Ishikawa (cell line): ENCODE data around the gene SRSF2.

ENCODE experiments used
- CEBPB ChIP-seq: IDR thresholded peaks from 2 replicates; pipeline ENCODE4 v1.6.1; 2012
- CREB1 ChIP-seq: IDR thresholded peaks from 2 replicates; pipeline ENCODE4 v1.6.1; 2012; ENCODE audit warnings: low read depth
- EGR1 ChIP-seq: IDR thresholded peaks from 2 replicates; pipeline ENCODE4 v1.6.1; 2012
- EP300 ChIP-seq: IDR thresholded peaks from 2 replicates; pipeline ENCODE4 v1.6.1; 2012; ENCODE audit warnings: borderline replicate concordance
- FOXM1 ChIP-seq: IDR thresholded peaks from 2 replicates; pipeline ENCODE4 v1.6.1; 2012; ENCODE audit warnings: low read depth, borderline replicate concordance
- MAX ChIP-seq: IDR thresholded peaks from 2 replicates; pipeline ENCODE4 v1.6.1; 2012
- NFIC ChIP-seq: IDR thresholded peaks from 2 replicates; pipeline ENCODE4 v1.6.1; 2012
- RAD21 ChIP-seq: IDR thresholded peaks from 2 replicates; pipeline ENCODE4 v1.6.1; 2012; ENCODE audit warnings: low read depth
- REST ChIP-seq: IDR thresholded peaks from 2 replicates; pipeline ENCODE4 v1.6.1; 2012; ENCODE audit warnings: low read depth, mild to moderate bottlenecking
- TAF1 ChIP-seq: IDR thresholded peaks from 2 replicates; pipeline ENCODE4 v1.6.1; 2012; ENCODE audit warnings: low read depth, mild to moderate bottlenecking
- TCF12 ChIP-seq: IDR thresholded peaks from 2 replicates; pipeline ENCODE4 v1.6.1; 2012; ENCODE audit warnings: low read depth
- TEAD4 ChIP-seq: IDR thresholded peaks from 2 replicates; pipeline ENCODE4 v1.6.1; 2012
- USF1 ChIP-seq: IDR thresholded peaks from 2 replicates; pipeline ENCODE4 v1.6.1; 2012
- YY1 ChIP-seq: IDR thresholded peaks from 2 replicates; pipeline ENCODE4 v1.6.1; 2012; ENCODE audit warnings: low read depth
- ZBTB7A ChIP-seq: IDR thresholded peaks from 2 replicates; pipeline ENCODE4 v1.6.1; 2012; ENCODE audit warnings: low read depth

SRSF2 gene

GRCh38 chr17:76695059-76695831 lies 41.9 kb downstream of the SRSF2 start:
- TF ChIP-seq EGR1 (no peak), REST (no peak), FOXM1 (no peak), TCF12 (no peak), CREB1 (no peak), EP300 (no peak), USF1 (no peak), CEBPB (no peak), MAX (no peak), TEAD4 (no peak), YY1 (no peak)

GRCh38 chr17:76691379-76692191 lies 45.5 kb downstream of the SRSF2 start:
- TF ChIP-seq REST (no peak), ZBTB7A (no peak), MAX (no peak), TEAD4 (no peak), YY1 (no peak), FOXM1 (no peak), NFIC (no peak), RAD21 (no peak)

- TF ChIP-seq EP300 (no peak), TAF1 (no peak), TEAD4 (no peak), YY1 (no peak), CREB1 (no peak), RAD21 (no peak), ZBTB7A (no peak), EGR1 (no peak), FOXM1 (no peak), CEBPB (no peak), TCF12 (no peak), USF1 (no peak), MAX (no peak), NFIC (no peak), REST (no peak)
Observed at GRCh38 chr17:76690596-76691280, 46.4 kb downstream of the SRSF2 start.

- TF ChIP-seq NFIC = no peak
- TF ChIP-seq ZBTB7A = no peak
- no peak for TF ChIP-seq TAF1
Observed at GRCh38 chr17:76689859-76690258, 47.3 kb downstream of the SRSF2 start.
